Daoy (cell line): ENCODE data around the gene JARID2. TPM values are rescaled to one million over a fixed set of nuclear protein-coding genes. Genes with fewer than 3 reads are reported as not detected.

Source experiments
- DNase-seq: peaks from one replicate; pipeline ENCODE4 v3.0.0-alpha.2; 2015; ENCODE audit warnings: low read depth
- total RNA-seq: library from RNA; depleted of rRNA; stranded (reverse); fragments of >200 nt; shearing (Covaris generic); gene quantifications from 2 replicates; pipeline ENCODE4 v1.2.3, GENCODE V29; 2014

JARID2 gene
- total RNA-seq, 1 experiment from 2014 or later: 11.3 TPM

DNA sequence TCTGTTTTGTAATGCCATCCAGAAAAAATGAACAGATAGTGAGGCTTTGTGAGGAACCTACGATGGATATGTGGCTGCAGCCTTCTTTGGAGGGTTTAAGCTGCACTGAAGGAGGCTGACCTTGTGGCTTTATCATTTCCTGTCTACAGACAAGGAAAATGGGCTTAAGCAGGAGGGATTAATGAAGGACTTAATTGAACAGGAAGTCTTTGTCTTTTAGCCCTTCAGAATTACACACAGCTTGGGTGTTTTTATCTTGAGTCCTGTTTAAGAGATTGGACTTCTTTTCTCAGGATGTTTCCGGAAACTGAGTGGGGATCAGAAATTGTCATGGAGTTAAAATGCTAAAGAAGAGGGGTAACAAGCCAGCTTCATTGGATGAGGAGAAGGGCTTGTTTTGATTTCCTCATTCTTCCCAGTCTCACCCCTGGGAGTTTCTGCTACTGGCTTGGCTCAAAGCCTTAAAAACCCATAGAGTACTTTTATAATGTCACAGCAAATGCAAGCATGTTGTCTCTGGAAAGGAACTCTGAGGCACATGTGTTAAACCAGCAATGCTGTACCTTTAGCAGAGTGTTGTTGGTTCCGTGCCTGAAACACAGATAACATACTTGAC, 193.6 kb downstream of the JARID2 start:
- DNase-seq: no peak

DNA sequence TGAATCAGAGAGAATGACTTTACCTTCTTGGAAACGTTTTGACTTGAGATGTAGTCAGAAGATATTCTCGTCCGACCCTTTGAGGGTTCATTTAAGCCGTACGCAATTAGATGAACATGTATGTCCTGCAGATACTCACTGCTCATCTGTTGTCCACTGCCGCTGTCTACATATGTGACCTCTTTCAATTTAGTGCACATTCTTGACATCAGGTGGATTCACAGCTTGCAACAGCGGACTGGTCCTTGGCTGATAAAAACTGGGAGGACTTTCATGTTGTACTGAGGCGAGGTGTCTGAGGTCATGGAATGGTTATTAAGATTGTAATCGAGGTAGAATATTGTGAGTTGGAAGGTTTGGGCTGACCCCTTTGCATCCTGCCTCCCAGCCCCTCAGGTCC, 194.2 kb downstream of the JARID2 start:
- DNase-seq: no peak

DNA sequence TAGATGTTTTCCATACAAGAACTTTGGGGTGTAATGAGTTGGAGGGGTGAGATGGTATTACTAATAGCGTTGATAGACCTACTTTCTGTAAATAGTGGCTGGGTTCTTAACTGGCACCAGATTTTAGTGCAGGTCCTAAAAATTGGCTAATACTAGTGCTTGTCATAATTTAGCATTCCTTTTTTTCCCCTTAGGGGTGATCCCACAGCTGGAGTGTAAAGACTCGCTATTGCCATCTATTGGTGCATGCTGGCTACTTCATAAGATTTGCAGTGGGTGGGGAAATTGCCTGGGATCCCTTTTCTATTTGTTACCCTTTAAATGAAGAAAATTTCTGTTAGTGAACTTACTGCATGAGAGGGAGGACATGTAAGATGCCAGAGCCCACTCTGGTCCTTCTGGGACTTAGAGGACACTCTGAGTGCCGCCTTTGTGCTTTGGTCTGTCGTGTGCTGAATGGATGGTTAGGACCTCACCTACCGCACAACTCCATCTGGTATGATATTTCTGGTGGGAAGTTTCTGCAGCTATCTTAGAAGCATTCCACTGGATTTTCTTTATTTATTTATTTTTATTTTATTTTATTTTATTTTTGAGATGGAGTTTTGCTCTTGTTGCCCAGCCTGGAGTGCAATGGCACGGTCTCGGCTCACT, 195.5 kb downstream of the JARID2 start:
- peak; percentile 62 for DNase-seq

DNA sequence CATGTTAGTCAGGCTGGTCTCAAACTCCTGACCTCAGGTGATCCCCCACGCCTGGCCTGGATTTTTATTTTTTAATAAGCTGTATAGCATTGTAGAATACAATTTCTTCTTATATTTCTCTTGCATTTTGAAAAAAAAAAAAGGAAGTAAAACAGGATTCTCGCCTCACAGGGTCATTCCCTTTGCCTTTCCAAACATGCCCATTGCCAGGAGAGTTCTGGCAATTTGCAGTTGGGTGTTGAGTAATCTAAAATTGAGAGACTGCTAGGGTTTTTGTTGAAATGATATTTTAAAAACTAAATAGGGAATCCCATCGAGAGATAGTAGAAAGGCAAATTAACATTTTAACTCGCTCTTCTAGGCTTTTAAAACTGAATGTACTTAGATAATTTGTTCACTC, 196.1 kb downstream of the JARID2 start:
- DNase-seq: no peak

DNA sequence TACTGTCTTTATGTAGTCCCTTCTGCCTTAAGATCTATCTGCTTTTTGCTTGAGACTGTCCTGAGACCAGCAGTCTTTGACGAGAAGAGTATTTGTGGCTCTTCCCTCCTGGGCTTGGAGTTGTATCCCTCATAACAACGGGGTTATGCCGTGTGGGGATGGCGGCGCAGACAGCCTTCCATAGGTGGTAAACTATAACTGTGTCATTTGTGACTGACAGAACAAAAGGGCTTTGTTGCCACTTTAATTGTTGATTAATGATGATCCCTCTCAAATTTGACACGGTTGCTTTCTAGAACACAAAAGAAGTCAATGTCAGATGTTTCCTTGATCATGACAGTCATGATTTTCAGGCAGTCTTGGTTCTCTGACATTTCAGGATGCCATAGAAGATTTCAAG, 196.6 kb downstream of the JARID2 start:
- no peak for DNase-seq

DNA sequence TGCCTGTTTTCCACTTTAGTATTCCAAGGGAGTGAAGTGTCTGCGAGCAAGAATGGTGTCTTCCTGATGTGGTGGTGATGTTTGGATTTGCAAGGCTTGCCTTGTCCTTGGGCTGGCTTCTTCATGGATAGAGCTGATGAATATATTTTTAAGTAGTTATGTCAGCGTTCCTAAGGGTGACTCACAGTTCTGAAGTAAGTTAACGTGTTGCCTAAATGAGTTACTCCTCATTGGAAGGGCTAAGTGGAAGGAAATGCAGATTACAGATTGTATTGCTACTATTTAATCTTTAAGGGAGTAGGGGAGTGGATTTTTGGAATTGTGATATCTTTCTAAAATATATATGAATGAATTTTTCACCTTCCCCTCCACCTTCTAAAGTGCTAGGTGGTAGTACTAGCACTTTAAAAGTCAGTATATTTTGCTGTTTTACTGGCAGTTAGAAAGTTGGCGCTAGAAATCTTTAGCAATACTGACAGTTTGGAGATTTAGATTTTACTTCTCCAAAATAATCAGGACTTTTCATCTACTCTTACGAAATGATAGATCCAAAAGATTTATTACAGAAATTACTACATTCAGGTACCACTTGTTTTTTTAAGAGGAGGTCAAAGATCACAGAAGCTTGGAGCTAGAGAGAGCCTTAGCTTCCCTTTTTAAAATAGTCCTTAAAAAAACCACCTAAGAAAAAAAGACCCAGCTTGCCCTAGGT, 197.4 kb downstream of the JARID2 start:
- peak; percentile 71 for DNase-seq

DNA sequence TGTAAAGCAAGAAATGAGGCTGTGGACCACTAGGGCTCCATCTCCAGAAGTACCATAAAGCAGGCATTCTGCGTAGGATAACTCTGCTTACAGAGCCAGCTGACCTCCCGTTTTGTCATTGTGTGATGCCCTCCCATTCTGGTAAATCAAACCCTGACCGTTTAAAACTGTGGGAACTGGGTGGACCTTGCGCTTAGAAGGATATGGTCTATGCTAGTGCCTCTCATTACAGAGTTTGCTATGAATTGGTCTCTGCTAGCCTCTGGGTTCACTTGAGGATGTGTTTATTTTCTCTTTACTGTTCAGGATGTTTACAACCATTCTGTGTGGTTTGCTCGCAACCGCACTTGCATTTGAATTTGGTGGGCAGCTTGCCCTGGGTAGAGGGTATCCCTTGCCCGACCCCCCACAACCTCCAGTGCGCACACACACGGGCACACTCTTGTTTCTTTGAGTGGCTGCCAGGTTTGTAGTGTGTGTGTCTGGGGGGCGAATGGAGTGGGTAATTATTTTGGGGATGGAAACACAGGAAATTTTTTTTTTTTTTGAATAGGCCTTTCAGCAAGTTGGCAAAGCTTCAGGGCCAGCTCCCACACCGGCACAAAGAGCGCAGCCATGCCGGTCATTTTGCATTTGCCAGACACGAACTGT, 198.3 kb downstream of the JARID2 start:
- no peak for DNase-seq

DNA sequence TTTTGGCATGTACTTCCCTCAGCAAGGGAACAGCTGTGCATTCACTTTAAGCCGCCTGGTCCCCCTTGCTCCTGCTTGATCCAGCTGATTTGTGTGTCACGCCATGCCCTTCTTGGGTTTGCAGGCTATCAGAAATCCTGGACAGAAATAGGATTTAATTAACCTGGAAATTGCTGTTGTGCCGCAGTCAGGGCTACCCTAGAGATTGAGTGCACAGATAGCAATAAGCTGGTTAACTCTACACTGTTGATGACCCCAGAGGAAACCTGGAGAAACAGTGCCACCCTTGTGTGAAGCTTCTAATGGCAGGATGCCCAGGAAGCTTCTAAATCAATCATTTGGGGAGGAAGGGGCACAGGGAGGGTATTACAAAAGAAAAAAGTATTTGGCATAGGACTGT, 199.0 kb downstream of the JARID2 start:
- peak; percentile 39 for DNase-seq

DNA sequence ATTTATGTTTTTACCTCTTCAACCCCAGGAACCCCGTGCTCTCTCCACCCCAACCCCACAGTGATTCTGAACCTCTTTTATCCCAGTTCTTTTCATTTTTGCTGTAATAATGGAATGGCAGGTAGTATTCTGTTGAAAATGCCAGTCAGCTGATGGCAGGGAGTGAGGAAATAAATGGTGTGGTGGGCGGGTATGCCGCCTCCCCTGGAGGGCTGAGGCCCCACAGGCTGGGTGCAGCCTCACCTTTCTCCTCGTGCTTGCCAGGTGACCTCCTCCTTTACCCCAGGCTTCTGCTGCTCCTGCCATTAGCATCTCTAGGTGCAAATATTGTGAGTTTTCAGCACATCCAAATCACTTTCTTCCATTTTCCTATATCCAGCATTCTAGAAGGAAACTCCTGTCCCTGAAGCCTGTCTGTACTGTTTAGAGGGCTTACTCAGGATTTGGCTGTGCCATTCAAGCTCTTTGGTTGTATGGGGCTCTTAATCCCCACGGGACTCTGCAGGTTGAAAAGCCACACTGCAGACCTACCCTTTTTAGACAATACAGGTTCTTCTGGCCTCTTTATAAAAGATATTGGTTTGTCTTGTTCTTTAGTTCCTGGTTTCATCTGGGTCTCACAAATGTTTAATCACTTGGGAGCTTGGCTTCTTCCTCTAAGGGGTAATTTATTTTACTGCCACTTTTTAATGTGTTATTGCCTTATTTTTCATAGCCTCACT, 201.8 kb downstream of the JARID2 start:
- no peak for DNase-seq

DNA sequence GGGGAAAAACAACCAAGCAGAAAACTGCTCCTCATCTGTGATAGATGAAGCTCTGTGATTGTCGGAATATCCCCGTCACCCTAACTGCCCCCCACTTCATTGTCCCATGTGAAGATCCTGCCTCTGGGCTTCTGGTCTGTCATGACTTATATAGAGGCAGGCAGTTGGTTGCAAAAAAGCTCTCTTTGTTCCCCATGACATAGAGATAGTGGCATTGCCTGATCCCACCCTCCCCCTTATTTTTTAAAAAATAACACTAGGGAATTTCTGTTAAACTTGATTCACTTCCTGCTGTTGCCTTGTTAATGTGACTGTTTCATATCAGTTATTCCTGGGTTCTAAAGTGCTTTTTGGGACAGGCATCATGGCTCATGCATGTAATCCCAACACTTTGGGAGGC, 203.1 kb downstream of the JARID2 start:
- DNase-seq: no peak

DNA sequence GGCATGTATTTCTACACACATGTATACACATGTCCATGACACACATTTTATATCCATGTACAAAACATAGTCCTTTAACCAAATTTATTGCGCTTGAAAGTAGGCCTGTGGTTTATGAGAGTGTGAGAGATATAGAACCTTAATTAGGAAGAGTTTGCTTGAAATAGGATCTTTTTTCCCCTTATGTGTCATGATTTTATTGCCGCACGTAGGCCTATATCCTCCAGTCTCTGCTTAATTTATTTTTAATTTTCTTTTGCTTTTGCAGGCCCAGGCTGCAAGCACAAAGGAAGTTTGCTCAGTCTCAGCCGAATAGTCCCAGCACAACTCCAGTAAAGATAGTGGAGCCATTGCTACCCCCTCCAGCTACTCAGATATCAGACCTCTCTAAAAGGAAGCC, 205.9 kb downstream of the JARID2 start:
- DNase-seq: no peak

DNA sequence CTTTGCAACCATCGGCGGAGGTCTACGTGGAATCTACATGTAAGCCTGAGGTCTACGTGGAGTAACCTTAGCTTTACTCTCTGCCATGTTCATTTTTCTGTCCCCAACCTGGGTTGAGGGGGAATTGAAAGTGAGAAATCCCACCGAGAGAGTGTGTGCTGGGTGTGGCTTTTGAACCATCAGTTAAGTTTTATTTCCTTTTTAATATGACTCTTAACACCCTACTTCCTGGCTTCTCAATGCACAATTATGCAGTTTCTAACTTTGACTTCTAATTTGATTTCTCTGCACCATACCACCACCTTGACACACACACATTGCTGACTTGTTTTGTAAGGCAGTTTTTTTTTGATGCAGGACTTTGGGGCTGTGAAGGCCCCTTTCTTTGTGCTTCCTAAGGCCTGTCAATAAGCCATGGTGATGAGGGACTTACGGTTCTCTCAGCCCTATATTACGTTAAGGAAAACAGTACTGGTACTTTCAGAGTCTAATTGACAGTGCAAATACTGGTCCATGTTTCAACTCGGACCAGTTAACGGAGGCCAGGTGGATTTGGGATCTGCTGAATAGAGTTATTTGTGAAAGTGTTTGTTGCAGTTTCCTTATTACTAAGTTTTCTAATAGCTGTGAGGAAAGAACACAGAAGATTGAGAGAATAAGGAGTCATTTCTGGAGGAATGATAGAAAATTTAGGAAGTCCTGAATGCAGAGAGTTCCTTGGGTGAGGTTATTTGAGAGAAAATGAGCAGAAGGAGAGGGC, 206.5 kb downstream of the JARID2 start:
- DNase-seq: no peak

DNA sequence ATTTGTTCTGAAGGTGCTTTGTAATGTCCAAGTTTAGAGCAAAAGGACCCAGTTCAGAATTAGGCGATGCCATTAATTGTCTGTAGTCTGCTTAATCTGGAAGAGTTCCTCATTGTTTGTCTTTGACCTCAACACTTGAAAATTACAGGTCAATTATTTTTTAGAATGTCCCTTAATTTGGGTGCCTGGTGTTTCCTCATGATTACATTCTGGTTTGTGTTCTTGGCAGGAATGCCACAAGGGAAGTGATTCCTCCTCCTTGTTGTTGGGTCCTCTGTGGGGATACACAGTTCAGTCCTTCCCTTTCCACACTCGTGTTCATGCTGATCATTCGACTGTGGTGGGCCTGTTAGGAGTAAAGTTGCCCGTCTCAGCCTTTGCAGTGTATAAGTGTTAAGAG, 207.3 kb downstream of the JARID2 start:
- DNase-seq: no peak

DNA sequence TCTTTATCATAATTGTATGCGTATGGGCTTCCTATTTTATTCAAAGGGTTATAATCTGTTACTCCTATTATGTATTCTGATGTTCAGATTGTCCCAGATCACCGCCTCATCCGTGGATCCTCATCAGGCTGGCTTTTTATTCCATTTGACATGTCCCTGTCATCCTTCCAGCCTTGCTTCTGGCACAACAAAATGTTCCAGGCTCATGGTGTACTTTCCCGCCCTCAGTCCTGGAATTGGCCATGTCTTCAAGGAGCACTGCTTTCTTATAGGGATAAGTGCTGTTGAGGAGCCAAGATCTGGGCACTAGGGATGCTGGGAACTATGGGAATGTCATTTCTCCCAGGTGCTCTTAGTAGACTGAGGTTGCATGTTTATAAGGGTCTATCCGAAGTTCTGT, 207.8 kb downstream of the JARID2 start:
- no peak for DNase-seq

DNA sequence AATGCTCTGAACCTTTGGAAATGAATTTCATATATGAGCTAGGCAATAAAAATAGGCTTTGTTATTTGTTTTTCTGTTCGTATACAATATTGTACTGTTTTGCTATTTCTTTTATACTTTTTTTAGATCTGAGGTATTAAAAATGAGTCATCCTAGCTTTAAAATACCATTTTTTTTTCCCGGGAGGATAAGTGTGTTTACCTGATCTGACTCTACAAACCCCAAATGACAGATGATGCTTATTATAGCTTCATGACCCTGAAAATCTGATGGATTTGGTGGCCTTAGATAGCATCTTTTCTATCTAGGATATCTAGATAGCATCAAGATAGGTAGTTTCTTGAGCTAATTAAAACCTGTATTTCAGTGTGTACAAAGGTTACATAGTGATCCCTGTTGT, 210.6 kb downstream of the JARID2 start:
- DNase-seq: no peak

DNA sequence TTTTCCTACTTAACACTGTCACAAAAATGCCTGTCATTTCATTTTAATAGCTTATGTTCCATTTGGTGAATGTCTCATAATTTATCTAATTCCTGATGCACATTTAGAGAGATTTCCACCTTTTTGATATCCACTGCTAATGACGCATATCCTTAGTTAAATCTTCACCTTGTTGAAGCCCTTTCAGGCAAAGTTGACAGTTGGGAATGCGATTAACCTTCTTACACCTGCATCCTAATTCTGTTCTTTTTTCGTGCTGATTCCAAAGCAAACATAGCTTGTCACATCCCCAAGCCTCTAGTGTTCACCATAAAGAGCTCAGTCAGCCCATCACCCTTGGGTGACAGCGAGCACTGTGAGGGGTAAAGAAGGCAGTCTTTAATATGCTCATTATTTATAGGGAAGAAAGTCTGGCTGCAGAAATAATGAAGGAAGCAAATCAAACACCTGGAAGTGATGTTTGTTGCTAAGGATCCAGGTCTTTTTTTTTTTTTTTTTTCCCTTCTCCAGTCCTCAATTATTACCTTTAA, 211.3 kb downstream of the JARID2 start:
- DNase-seq: no peak

DNA sequence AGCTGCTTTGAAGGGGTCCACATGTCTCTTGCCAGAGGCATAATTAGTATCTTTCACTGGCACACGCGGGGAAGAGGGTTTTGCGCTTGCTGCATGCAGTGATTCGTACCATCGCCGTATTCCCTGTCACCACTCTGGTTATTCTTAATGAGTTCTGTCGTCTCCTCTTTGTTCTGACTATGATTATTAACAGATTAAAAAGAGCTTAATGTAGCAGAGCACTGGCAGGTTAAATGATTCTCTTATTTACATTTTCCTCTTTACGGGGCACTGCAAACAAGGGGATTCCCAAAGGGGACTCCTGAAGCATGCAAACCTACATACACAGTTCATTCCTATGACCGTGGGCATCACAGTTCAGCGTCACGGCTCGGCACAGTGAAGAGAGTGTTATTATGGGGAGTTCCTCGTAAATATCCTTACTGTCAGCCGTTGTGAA, 212.2 kb downstream of the JARID2 start:
- no peak for DNase-seq

DNA sequence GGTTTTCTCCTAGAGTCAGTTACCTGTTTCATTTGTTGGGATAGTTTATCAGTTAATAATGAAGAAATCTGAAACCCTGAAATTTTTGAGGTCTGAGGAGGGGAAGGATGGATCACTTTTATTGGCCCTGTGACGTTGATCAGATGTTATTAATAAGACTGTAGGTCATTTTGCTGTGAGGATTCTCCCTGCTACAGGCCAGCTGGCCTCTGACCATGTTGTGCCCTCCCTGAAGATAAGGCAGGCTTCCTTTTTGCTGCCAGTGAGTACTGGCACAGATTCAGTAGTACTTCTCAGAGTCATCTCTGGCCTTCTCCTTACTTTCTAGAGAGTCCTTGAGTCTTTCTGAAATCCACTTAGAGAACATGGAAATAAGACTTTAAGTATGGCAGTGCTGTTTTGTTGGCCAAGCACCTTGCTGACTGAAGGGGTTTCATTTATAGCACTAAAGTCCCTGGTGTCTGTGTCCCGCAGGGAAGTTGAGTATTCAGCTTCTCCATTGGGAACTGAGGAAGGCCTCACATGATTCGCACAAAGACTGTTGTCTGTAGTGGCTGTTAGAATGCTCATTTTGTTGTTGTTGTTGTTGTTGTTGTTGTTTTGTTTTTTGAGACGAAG, 214.3 kb downstream of the JARID2 start:
- DNase-seq: no peak

DNA sequence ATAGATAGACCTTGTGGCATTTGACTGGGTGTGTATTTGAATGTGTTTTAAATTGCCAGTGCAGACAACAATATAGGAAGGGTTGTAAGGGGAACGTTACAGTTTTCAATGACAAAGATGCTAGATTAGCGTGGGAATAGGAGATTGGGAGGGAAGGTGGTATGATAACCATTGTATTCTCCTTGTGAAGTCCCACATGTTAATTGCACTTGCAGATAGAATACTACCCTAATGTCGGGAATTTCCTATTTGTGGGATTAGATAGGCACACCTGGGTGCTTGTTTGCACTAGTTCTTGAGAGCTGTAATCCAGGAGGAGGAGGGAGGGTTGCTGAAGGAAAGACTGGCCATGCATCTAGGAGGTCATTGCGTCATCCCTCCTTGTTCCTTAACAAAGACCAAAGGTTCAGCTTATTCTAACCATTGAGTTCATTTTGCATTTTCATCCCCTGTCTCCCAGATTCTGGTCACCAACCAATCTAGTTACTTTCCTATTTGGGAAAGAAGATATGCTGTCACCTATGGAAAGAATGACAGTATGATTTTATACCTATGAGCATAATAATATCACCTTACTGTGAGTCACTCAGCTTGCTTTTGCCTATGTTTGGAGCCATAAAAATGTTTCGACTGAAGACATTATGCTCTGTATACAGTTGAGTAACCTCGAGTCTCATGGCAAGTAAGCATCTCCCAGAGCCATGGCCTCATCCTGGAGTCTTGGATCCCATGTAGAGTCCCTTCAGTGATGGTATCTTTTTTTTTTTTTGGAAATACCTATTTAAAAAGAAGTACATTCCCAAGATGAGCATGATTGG, 215.5 kb downstream of the JARID2 start:
- no peak for DNase-seq

DNA sequence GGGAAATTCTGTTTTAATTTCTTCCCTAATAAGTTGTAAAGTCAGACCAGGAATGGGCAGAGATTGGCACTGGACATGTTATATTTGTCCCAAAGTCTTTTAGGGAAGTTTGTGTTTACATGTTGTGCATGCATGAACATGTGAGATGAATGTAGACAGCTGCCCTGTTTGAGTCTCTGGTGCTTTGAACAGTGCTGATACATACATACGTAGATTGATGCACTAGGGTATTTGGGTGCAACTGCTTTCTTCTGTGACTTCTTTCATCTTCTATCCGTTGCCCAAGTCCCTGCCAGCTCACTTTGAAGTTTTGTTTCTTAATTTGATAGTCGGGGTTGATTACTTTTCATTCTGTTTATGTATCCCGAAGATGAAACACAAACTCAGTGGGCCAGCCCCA, 216.4 kb downstream of the JARID2 start:
- no peak for DNase-seq
